Measurements from ENCODE around the gene PRSS33.

DNA sequence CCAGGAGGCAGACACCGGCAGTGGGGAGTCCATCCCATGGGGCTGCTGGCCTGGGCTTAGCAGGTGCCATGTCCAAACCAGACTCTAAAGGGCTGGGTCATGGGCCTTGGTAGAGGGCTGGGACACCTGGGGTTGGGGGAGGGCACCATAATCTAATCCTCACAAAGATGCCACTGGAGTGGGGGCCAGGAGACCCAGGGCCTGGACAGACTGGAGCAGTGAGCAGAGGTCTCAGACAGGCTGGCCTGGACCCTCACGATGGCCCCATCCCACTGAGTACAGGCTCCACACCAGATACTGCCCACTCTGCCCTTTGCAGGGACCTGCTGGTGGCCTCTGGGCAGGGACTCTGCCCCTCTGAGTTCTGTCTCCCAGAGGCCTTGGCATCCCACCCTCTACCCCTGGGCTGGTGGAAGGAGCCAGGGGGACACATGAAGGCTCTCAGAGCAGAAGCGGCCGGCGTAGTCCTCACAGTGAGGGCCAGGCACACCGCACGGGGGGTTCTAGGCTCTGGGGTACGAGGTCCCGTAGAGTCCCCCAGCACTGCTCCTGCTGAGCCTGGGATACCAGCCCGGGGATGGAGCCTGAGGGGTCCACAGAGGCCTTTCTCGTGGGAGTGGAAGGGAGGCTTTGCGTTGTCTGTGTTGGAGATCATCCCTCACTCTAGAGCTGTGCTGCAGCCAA, 44.9 kb downstream of the PRSS33 start:
- TF ChIP-seq, protein P1, sequence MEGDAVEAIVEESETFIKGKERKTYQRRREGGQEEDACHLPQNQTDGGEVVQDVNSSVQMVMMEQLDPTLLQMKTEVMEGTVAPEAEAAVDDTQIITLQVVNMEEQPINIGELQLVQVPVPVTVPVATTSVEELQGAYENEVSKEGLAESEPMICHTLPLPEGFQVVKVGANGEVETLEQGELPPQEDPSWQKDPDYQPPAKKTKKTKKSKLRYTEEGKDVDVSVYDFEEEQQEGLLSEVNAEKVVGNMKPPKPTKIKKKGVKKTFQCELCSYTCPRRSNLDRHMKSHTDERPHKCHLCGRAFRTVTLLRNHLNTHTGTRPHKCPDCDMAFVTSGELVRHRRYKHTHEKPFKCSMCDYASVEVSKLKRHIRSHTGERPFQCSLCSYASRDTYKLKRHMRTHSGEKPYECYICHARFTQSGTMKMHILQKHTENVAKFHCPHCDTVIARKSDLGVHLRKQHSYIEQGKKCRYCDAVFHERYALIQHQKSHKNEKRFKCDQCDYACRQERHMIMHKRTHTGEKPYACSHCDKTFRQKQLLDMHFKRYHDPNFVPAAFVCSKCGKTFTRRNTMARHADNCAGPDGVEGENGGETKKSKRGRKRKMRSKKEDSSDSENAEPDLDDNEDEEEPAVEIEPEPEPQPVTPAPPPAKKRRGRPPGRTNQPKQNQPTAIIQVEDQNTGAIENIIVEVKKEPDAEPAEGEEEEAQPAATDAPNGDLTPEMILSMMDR (IDR thresholded peaks at IDR 0.05): no peak
- no peak for TF ChIP-seq POLR2A (IDR thresholded peaks at IDR 0.05)
